Upper lobe of right lung (tissue), 1 donor: ENCODE measurements around the gene ATAD3B. TPM values are rescaled to one million over a fixed set of nuclear protein-coding genes. Genes with fewer than 3 reads are reported as not detected.

Experiments used
- ATAC-seq: fragments of 200-7000 bp; cut with Tn5 transposase; one replicate; pipeline ENCODE4 v1.9.1; 2020; ENCODE audit warnings: mild to moderate bottlenecking, moderate library complexity
- DNase-seq: peaks from one replicate; pipeline ENCODE4 v3.0.0-alpha.2; 2020
- H3K27ac ChIP-seq: fragments of 200-600 bp; one replicate; pipeline ENCODE4 v1.8.0; 2022
- H3K27me3 ChIP-seq: fragments of 200-600 bp; one replicate; pipeline ENCODE4 v1.8.0; 2022; ENCODE audit warnings: mild to moderate bottlenecking
- H3K36me3 ChIP-seq: fragments of 200-600 bp; one replicate; pipeline ENCODE4 v1.8.0; 2022
- H3K4me1 ChIP-seq: fragments of 200-600 bp; one replicate; pipeline ENCODE4 v1.8.0; 2022
- H3K4me3 ChIP-seq: fragments of 200-600 bp; one replicate; pipeline ENCODE4 v1.8.0; 2022; ENCODE audit warnings: mild to moderate bottlenecking
- H3K9me3 ChIP-seq: fragments of 200-600 bp; one replicate; pipeline ENCODE4 v1.8.0; 2022
- intact Hi-C: fragments of 100-400 bp; cut with DNase I; formaldehyde crosslinking; loops from one replicate; pipeline ENCODE4 v1.11.0; 2022
- total RNA-seq: library from RNA; stranded (reverse); fragmentation: NEBNext Ultra II Directional; extraction: Animal tissue kit (Norgen Biotek cat#: 25700); gene quantifications from one replicate; pipeline ENCODE4 v1.2.1, GENCODE V29; 2021
- TF ChIP-seq, protein P1 (sequence below): fragments of 200-600 bp; IDR thresholded peaks from one replicate; pipeline ENCODE4 v1.8.0; 2022; ENCODE audit warnings: antibody characterized with exemption
- donor health status: DM: no; HTN: yes; CAD: no; lungs with severe emphysema.

The ATAD3B gene
- total RNA-seq, 1 donor from 2014 or later = 24.3 TPM

GRCh38 chr1:1542766-1543705, 71.5 kb downstream of the ATAD3B start:
- DNase-seq (no peak), ATAC-seq (no peak)
- Histone ChIP-seq H3K4me1 (peaks cover 13% of the 10 kb centered on the region), H3K27ac (no peak overlapping the region), H3K27me3 (no peaks in the 10 kb centered on the region), H3K36me3 (peaks cover 28% of the 10 kb centered on the region), H3K9me3 (no peaks in the 10 kb centered on the region), H3K4me3 (no peak overlapping the region)
- intact Hi-C loops = no loop called here
- TF ChIP-seq, protein P1, sequence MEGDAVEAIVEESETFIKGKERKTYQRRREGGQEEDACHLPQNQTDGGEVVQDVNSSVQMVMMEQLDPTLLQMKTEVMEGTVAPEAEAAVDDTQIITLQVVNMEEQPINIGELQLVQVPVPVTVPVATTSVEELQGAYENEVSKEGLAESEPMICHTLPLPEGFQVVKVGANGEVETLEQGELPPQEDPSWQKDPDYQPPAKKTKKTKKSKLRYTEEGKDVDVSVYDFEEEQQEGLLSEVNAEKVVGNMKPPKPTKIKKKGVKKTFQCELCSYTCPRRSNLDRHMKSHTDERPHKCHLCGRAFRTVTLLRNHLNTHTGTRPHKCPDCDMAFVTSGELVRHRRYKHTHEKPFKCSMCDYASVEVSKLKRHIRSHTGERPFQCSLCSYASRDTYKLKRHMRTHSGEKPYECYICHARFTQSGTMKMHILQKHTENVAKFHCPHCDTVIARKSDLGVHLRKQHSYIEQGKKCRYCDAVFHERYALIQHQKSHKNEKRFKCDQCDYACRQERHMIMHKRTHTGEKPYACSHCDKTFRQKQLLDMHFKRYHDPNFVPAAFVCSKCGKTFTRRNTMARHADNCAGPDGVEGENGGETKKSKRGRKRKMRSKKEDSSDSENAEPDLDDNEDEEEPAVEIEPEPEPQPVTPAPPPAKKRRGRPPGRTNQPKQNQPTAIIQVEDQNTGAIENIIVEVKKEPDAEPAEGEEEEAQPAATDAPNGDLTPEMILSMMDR = no peak

- Histone ChIP-seq H3K27ac (no peak overlapping the region), H3K4me3 (no peak overlapping the region), H3K36me3 (peaks cover 28% of the 10 kb centered on the region), H3K27me3 (no peaks in the 10 kb centered on the region), H3K9me3 (no peaks in the 10 kb centered on the region), H3K4me1 (peaks cover 13% of the 10 kb centered on the region)
- intact Hi-C loops = no loop called here
- TF ChIP-seq, protein P1 = no peak
- DNase-seq (no peak), ATAC-seq (no peak)
Observed at GRCh38 chr1:1543706-1544099, 72.1 kb downstream of the ATAD3B start.

- Histone ChIP-seq H3K9me3 (no peaks in the 10 kb centered on the region), H3K36me3 (peaks cover 28% of the 10 kb centered on the region), H3K27me3 (no peaks in the 10 kb centered on the region), H3K4me1 (peaks cover 9% of the 10 kb centered on the region), H3K27ac (no peak overlapping the region), H3K4me3 (no peak overlapping the region)
- TF ChIP-seq, protein P1 = no peak
- intact Hi-C loops = no loop called here
- no peak for ATAC-seq
- no peak for DNase-seq
Observed at GRCh38 chr1:1544544-1544943, 73.0 kb downstream of the ATAD3B start.

Other genes with a start within 250 kb of the ATAD3B start
- 132 TPM for gene SDF4, start 239.8 kb upstream of the ATAD3B start, total RNA-seq
- gene B3GALT6, start 239.5 kb upstream of the ATAD3B start, total RNA-seq = 16.7 TPM
- gene C1QTNF12, start 225.0 kb upstream of the ATAD3B start, total RNA-seq = 2.6 TPM
- gene UBE2J2, start 197.9 kb upstream of the ATAD3B start, total RNA-seq = 52.5 TPM
- 3.6 TPM for gene SCNN1D, start 191.3 kb upstream of the ATAD3B start, total RNA-seq
- 55.2 TPM for gene ACAP3, start 163.8 kb upstream of the ATAD3B start, total RNA-seq
- gene PUSL1, start 163.2 kb upstream of the ATAD3B start, total RNA-seq = 14.2 TPM
- 81.9 TPM for gene INTS11, start 147.1 kb upstream of the ATAD3B start, total RNA-seq
- 20.4 TPM for gene CPTP, start 147.0 kb upstream of the ATAD3B start, total RNA-seq
- gene TAS1R3, start 140.5 kb upstream of the ATAD3B start, total RNA-seq = 0.32 TPM
- 66.0 TPM for gene DVL1, start 122.3 kb upstream of the ATAD3B start, total RNA-seq
- gene MXRA8, start 113.2 kb upstream of the ATAD3B start, total RNA-seq = 66.3 TPM
- 92.1 TPM for gene AURKAIP1, start 96.6 kb upstream of the ATAD3B start, total RNA-seq
- 165 TPM for gene CCNL2, start 72.4 kb upstream of the ATAD3B start, total RNA-seq
- 80.7 TPM for gene MRPL20, start 64.5 kb upstream of the ATAD3B start, total RNA-seq
- gene ANKRD65, start 50.5 kb upstream of the ATAD3B start, total RNA-seq = 21.5 TPM
- 87.4 TPM for gene VWA1, start 36.1 kb upstream of the ATAD3B start, total RNA-seq
- 10.4 TPM for gene ATAD3C, start 22.1 kb upstream of the ATAD3B start, total RNA-seq
- gene ATAD3A, start 40.4 kb downstream of the ATAD3B start, total RNA-seq = 21.9 TPM
- gene TMEM240, start 68.9 kb downstream of the ATAD3B start, total RNA-seq = 2.9 TPM
- 125 TPM for gene SSU72, start 103.1 kb downstream of the ATAD3B start, total RNA-seq
- 7.4 TPM for gene FNDC10, start 128.4 kb downstream of the ATAD3B start, total RNA-seq
- 88.7 TPM for gene MIB2, start 143.7 kb downstream of the ATAD3B start, total RNA-seq
- gene MMP23B, start 160.4 kb downstream of the ATAD3B start, total RNA-seq = 40.3 TPM
- gene CDK11B, start 187.2 kb downstream of the ATAD3B start, total RNA-seq = 24.8 TPM
- gene SLC35E2B, start 221.0 kb downstream of the ATAD3B start, total RNA-seq = 49.8 TPM